CD4-positive, CD25-positive, alpha-beta regulatory T cell (primary cell): ENCODE data around the gene GPR107. TPM values are rescaled to one million over a fixed set of nuclear protein-coding genes. Genes with fewer than 3 reads are reported as not detected.
"Not testable (repeated sequence)": the region's sequence is repeated elsewhere in the genome, so short reads cannot be mapped to it uniquely, and the experiment has no call there.

Experiments
- ATAC-seq, 2 donors: fragments of 150-1000 bp; cut with Tn5 transposase; one replicate each; pipeline ENCODE4 v1.10.0; 2021; ENCODE audit warnings: low read depth in 2 of 2, moderate number of reproducible peaks in 2 of 2, moderate library complexity in 1 of 2
- DNase-seq, 3 donors: peaks; one replicate each; pipeline versions ENCODE4 v3.0.0 to v3.0.0-alpha.2; 2012 to 2022; ENCODE audit warnings: mixed read lengths in 1 of 3
- H3K27ac ChIP-seq: one replicate; pipeline ENCODE4 v1.7.0; 2013; ENCODE audit warnings: mild to moderate bottlenecking, low read length; ENCODE audit not compliant: insufficient read depth, poor library complexity, severe bottlenecking
- H3K27me3 ChIP-seq: one replicate; pipeline ENCODE4 v1.7.0; 2013; ENCODE audit warnings: low read length; ENCODE audit not compliant: control insufficient read depth, insufficient read depth
- H3K36me3 ChIP-seq: one replicate; pipeline ENCODE4 v1.7.0; 2013; ENCODE audit warnings: mild to moderate bottlenecking, low read length, moderate library complexity; ENCODE audit not compliant: control insufficient read depth, insufficient read depth
- H3K4me1 ChIP-seq: 2 replicates; pipeline ENCODE4 v1.7.0; 2013; ENCODE audit warnings: mild to moderate bottlenecking, low read length; ENCODE audit not compliant: insufficient read depth, control insufficient read depth, poor library complexity, severe bottlenecking
- H3K4me3 ChIP-seq: one replicate; pipeline ENCODE4 v1.7.0; 2013; ENCODE audit warnings: low read depth, mild to moderate bottlenecking, low read length, moderate library complexity
- H3K9me3 ChIP-seq, 2 experiments: 1 replicate in 1 of 2; 2 replicates in 1 of 2; pipeline ENCODE4 v1.7.0; 2013; ENCODE audit warnings: low read length in 2 of 2, mild to moderate bottlenecking in 1 of 2, moderate library complexity in 1 of 2; ENCODE audit not compliant: control insufficient read depth in 2 of 2
- H3K27ac Mint-ChIP-seq, 3 donors: one replicate each; pipeline ENCODE4 v1.8.0; 2020 to 2022; ENCODE audit warnings: mild to moderate bottlenecking in 3 of 3, mixed read lengths in 3 of 3, moderate library complexity in 2 of 3
- H3K27me3 Mint-ChIP-seq: one replicate; pipeline ENCODE4 v1.8.0; 2022; ENCODE audit warnings: mild to moderate bottlenecking, mixed read lengths
- H3K36me3 Mint-ChIP-seq: one replicate; pipeline ENCODE4 v1.8.0; 2020; ENCODE audit warnings: mixed read lengths
- H3K4me1 Mint-ChIP-seq, 4 donors: one replicate each; pipeline ENCODE4 v1.8.0; 2020 to 2022; ENCODE audit warnings: mixed read lengths in 4 of 4, mild to moderate bottlenecking in 1 of 4
- H3K4me3 Mint-ChIP-seq, 4 donors: one replicate each; pipeline ENCODE4 v1.8.0; 2020 to 2022; ENCODE audit warnings: mild to moderate bottlenecking in 4 of 4, mixed read lengths in 4 of 4, moderate library complexity in 3 of 4
- H3K9me3 Mint-ChIP-seq, 7 donors: one replicate each; pipeline ENCODE4 v1.8.0; 2020 to 2022; ENCODE audit warnings: mixed read lengths in 7 of 7, mild to moderate bottlenecking in 3 of 7, moderate library complexity in 2 of 7
- polyA plus RNA-seq, 4 donors: library from polyadenylated mRNA; unstranded; fragments of 300-500 nt; fragmentation: Illumina TruSeq; gene quantifications; one replicate each; pipeline ENCODE4 v1.2.3, GENCODE V29; 2021
- total RNA-seq: library from RNA; stranded (reverse); gene quantifications from one replicate; pipeline ENCODE4 v1.2.3, GENCODE V29; 2022

The GPR107 gene
- total RNA-seq (29.9 TPM), polyA plus RNA-seq (1 to 10 TPM; 2.8 to 4.5 (median 3.1) TPM)

GRCh38 chr9:130053504-130054324, at the start of gene GPR107:
Gene GPR107, plus strand, starts transcription at chr9:130053906. Its CDS starts 27 bp downstream, at chr9:130053933.
- H3K4me3 Mint-ChIP-seq: peak within 1 kb of the TSS; percentile 94 to 99 (median 96)
- H3K36me3 Mint-ChIP-seq: peaks cover 5% of the 10 kb centered on the region
- peaks cover 11 to 52% (median 28%) of the 10 kb centered on the region in 4 donors for H3K4me1 Mint-ChIP-seq

GRCh38 chr9:130003943-130004552, 49.7 kb upstream of the GPR107 start:
- ATAC-seq: no peak
- Histone ChIP-seq H3K4me1 (peaks cover 76% of the 10 kb centered on the region), H3K9me3 (no peaks in the 10 kb centered on the region), H3K27ac (peak overlapping the region; percentile 34), H3K27me3 (no peaks in the 10 kb centered on the region), H3K4me3 (peak overlapping the region; percentile 10), H3K36me3 (peaks cover 14% of the 10 kb centered on the region)
- no peak for DNase-seq
- Mint-ChIP-seq H3K27ac (peak overlapping the region; percentile 59 to 81 (median 77)), H3K4me3 (peak overlapping the region in 2 of 4 donors; percentile 36 to 39), H3K27me3 (no peaks in the 10 kb centered on the region), H3K9me3 (no peaks in the 10 kb centered on the region), H3K4me1 (peaks cover 33 to 92% (median 61%) of the 10 kb centered on the region in 4 donors), H3K36me3 (peaks cover 16% of the 10 kb centered on the region)

More at GRCh38 chr9:130053504-130054324, at the start of gene GPR107:
- Histone ChIP-seq H3K9me3 (no peaks in the 10 kb centered on the region), H3K36me3 (no peaks in the 10 kb centered on the region), H3K4me3 (peak within 1 kb of the TSS; percentile 86), H3K27ac (peak within 1 kb of the TSS; percentile 91), H3K4me1 (peaks cover 23% of the 10 kb centered on the region), H3K27me3 (no peaks in the 10 kb centered on the region)
- Mint-ChIP-seq H3K27me3 (no peaks in the 10 kb centered on the region), H3K27ac (peak within 1 kb of the TSS; percentile 87 to 95 (median 94)), H3K9me3 (no peaks in the 10 kb centered on the region)
- peak; percentile 91 to 96 for ATAC-seq
- DNase-seq: peak; percentile 71 to 77 (median 77)

DNA sequence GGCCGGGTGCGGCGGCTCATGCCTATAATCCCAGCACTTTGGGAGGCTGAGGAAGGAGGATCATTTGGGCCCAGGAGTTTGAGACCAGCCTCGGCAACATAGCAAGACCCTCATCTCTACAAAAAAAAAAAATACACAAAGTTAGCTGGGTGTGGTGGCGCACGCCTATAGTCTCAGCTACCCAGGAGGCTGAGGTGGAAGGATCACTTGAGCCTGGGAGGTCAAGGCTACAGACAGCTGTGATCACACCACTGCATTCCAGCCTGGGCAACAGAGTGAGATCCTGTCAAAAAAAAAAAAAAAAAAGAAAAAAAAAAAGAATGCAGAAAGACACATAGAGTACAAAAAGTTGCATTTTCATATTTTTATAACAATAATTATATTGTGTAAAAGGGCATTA, 46.8 kb upstream of the GPR107 start:
- Mint-ChIP-seq H3K4me3 (peak overlapping the region; percentile 73 to 80 (median 74)), H3K4me1 (peaks cover 39 to 91% (median 65%) of the 10 kb centered on the region in 4 donors)

GRCh38 chr9:130008538-130008937, 45.2 kb upstream of the GPR107 start:
- ATAC-seq (no peak), DNase-seq (no peak)
- H3K27ac ChIP-seq: peak overlapping the region; percentile 97
- peaks cover 10% of the 10 kb centered on the region for H3K36me3 ChIP-seq
- H3K27ac Mint-ChIP-seq: peak overlapping the region; percentile 89 to 94 (median 94)
- no peaks in the 10 kb centered on the region for H3K27me3 ChIP-seq
- H3K4me3 ChIP-seq: peak overlapping the region; percentile 23
- no peaks in the 10 kb centered on the region for H3K27me3 Mint-ChIP-seq
- peak overlapping the region; percentile 12 to 77 (median 68) for H3K4me3 Mint-ChIP-seq
- H3K4me1 ChIP-seq: peaks cover 75% of the 10 kb centered on the region
- H3K9me3 ChIP-seq: no peaks in the 10 kb centered on the region
- H3K36me3 Mint-ChIP-seq: peaks cover 11% of the 10 kb centered on the region
- peaks cover 46 to 93% (median 68%) of the 10 kb centered on the region in 4 donors for H3K4me1 Mint-ChIP-seq
- H3K9me3 Mint-ChIP-seq: peaks cover 0 to 3% (median 0%) of the 10 kb centered on the region in 7 donors

More for the DNA sequence above, 46.8 kb upstream of the GPR107 start:
- Histone ChIP-seq H3K4me1 (peaks cover 79% of the 10 kb centered on the region), H3K36me3 (peaks cover 14% of the 10 kb centered on the region), H3K27ac (peak overlapping the region; percentile 97), H3K4me3 (peak overlapping the region; percentile 53)
- peaks cover 14% of the 10 kb centered on the region for H3K36me3 Mint-ChIP-seq
- not testable (repeated sequence) for H3K27me3 ChIP-seq, H3K27me3 Mint-ChIP-seq, H3K9me3 ChIP-seq, DNase-seq, ATAC-seq, H3K9me3 Mint-ChIP-seq
- peak overlapping the region; percentile 85 to 95 (median 94) for H3K27ac Mint-ChIP-seq

- not testable (repeated sequence) for H3K36me3 ChIP-seq, ATAC-seq, H3K9me3 ChIP-seq, H3K9me3 Mint-ChIP-seq, DNase-seq, H3K27me3 ChIP-seq, H3K27me3 Mint-ChIP-seq
- H3K36me3 Mint-ChIP-seq: peaks cover 14% of the 10 kb centered on the region
- H3K4me1 Mint-ChIP-seq: peaks cover 51 to 89% (median 68%) of the 10 kb centered on the region in 4 donors
- Histone ChIP-seq H3K27ac (peak overlapping the region; percentile 97), H3K4me3 (peak overlapping the region; percentile 67), H3K4me1 (peaks cover 77% of the 10 kb centered on the region)
- H3K4me3 Mint-ChIP-seq: peak overlapping the region in 3 of 4 donors; percentile 36 to 82 (median 43)
- H3K27ac Mint-ChIP-seq: peak overlapping the region; percentile 89 to 98 (median 94)
Observed at GRCh38 chr9:130009546-130009945, 44.2 kb upstream of the GPR107 start.

DNA sequence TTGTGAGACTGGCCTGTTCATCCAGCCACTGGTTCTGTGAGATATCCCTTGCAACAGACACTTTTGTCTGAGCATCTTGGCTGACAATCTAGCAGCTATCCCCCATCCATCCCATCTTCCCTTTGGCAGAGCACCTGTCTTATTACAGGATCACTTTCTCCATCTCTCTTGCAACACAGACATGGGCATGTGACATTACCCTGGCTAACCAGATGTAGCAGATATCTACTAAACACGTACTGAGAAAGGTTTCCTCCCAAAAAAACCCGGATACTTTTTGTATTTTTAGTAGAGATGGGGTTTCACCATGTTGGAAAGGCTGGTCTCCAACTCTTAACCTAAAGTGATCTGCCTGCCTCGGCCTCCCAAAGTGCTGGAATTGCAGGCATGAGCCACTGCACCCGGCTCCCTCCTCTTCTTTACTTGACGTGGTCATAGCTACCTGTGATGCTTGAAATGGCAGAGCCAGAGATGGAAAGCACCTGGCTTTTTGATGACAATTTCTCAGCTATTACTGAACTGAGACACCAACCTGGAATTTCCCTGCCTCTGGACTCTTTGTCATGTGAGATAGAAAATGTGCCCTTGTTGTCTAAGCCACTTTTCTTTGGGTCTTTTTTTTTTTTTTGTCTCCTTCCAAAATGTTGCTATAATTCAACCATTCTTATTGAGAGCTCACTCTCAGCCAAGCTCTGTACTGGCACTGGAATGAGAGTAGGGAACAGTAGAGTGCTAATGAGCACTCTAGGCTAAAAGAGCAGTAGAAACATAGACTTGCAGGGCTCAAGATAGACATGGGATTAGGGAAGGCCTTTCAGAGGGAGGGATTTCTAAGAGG, 43.3 kb upstream of the GPR107 start:
- peaks cover 0 to 3% (median 0%) of the 10 kb centered on the region in 7 donors for H3K9me3 Mint-ChIP-seq
- Histone ChIP-seq H3K36me3 (peaks cover 2% of the 10 kb centered on the region), H3K9me3 (no peaks in the 10 kb centered on the region), H3K4me1 (peaks cover 78% of the 10 kb centered on the region), H3K27ac (peak overlapping the region; percentile 97), H3K4me3 (peak overlapping the region; percentile 67), H3K27me3 (no peaks in the 10 kb centered on the region)
- H3K27ac Mint-ChIP-seq: peak overlapping the region; percentile 89 to 98 (median 94)
- peaks cover 14% of the 10 kb centered on the region for H3K36me3 Mint-ChIP-seq
- H3K4me1 Mint-ChIP-seq: peaks cover 56 to 92% (median 75%) of the 10 kb centered on the region in 4 donors
- DNase-seq (peak in 2 of 3 donors; percentile 55 to 69), ATAC-seq (peak; percentile 39 to 53)
- peak overlapping the region; percentile 37 to 82 (median 52) for H3K4me3 Mint-ChIP-seq
- no peaks in the 10 kb centered on the region for H3K27me3 Mint-ChIP-seq

DNA sequence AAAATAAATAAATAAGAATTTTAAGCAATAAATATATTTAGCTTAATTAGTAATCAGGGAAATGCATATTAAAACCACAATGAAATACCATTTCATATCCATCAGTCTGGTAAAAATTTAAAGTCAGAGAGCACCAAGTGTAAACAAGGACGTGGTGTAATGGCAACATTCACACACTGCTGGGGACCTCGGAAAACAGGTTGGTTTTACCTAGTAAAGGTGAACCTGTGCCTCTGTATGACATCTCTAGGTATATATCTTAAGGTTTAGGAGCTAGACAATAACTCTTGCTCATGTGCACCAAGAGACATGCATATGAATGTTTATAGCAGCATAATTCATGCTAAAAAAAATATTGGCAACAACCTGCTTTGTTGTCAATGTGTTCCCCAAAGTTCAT, 40.4 kb upstream of the GPR107 start:
- H3K27ac Mint-ChIP-seq: peak overlapping the region; percentile 2 to 94 (median 70)
- H3K4me1 ChIP-seq: peaks cover 64% of the 10 kb centered on the region
- H3K36me3 Mint-ChIP-seq: peaks cover 28% of the 10 kb centered on the region

More for the DNA sequence above, 40.4 kb upstream of the GPR107 start:
- H3K4me1 Mint-ChIP-seq: peaks cover 53 to 87% (median 72%) of the 10 kb centered on the region in 4 donors
- no peak for DNase-seq
- Histone ChIP-seq H3K27me3 (no peaks in the 10 kb centered on the region), H3K4me3 (peak overlapping the region; percentile 27), H3K36me3 (peaks cover 15% of the 10 kb centered on the region), H3K9me3 (peaks cover 0 to 8% of the 10 kb centered on the region in 2 experiments), H3K27ac (peak overlapping the region; percentile 97)
- peak overlapping the region in 3 of 4 donors; percentile 23 to 48 (median 29) for H3K4me3 Mint-ChIP-seq
- ATAC-seq: no peak
- H3K27me3 Mint-ChIP-seq: no peaks in the 10 kb centered on the region
- peaks cover 0 to 6% (median 1%) of the 10 kb centered on the region in 7 donors for H3K9me3 Mint-ChIP-seq
